Measurements from ENCODE around the gene CDK14.

The CDK14 gene

DNA sequence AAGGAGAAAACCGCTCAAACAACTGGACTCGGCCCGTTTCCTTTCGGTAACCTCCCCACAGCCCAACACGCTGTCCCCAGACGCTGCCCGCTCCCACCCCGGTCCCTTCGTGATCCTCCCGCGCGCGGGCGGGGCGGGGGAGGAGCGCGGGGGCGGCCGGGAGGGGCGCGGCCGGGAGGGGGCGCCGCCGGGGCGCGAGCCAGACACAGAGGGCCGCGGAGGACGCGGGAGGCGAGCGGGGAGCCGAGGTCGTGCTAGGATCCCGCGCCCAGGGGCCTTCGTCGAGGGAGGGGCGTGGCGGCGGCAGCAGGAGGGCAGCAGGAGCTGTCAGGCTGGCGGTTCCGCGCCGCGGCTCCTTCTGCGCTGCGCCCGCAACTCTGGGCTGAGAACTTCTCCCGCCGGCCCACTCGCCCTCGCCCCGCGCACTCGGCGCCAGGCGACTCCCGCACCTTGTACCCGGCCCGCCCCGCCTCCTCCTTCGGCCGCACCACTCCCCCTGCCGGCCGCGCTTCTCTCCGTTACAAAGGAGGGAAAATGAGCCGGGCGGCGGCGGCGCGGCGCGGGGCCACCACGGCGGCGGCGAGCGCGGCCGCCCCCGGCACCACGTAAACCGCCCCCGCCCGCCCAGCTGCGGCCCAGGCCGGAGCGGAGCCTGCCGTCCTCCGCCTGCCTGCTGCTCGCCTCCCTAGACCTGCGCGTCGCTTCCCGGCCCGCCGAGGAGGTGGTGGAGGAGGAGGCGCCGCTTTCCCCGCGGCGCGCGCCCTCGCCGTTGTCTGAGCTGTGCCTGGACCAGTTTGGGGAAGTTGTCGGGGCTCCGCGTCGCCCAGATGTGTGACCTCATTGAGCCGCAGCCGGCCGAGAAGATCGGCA is at the start of gene CDK14:
Gene CDK14, plus strand, starts transcription at position 521 of the 870 bp plus-strand sequence. Its CDS starts 307 bp downstream, at position 828.
- Mint-ChIP-seq H3K27me3 (peaks cover 48% of the 10 kb centered on the region), H3K4me1 (peaks cover 11% of the 10 kb centered on the region), H3K36me3 (ENCODE audit: insufficient read depth) (no peaks in the 10 kb centered on the region), H3K27ac (ENCODE audit: low read depth) (no peak within 1 kb of the TSS), H3K9me3 (no peaks in the 10 kb centered on the region), H3K4me3 (peak within 1 kb of the TSS; percentile 67)
- ATAC-seq (replicated peaks; ENCODE audit: extremely low read depth, poor library complexity, severe bottlenecking) (peak; percentile 64), DNase-seq (ENCODE audit: low spot score in 2 of 2) (no peak)

DNA sequence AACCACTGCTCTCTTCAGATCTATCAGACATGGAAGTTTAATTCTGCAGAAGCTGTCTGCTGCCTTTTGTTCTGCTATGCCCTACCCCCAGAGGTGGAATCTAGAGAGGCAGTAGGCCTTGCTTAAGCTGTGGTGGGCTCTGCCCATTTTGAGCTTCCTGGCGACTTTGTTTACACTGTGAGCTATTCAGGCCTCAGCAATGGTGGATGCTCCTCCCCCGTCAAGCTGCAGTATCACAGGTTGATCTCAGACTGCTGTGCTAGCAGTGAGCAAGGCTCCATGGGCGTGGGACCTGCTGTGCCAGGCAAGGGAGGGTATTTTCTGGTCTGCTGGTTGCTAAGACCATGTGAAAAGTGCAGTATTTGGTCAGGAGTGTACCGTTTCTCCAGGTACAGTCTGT is 45.1 kb upstream of the CDK14 start:
- ATAC-seq (replicated peaks; ENCODE audit: extremely low read depth, poor library complexity, severe bottlenecking) (no peak), DNase-seq (ENCODE audit: low spot score in 2 of 2) (no peak)
- H3K4me1 Mint-ChIP-seq: no peaks in the 10 kb centered on the region
- no peaks in the 10 kb centered on the region for H3K36me3 Mint-ChIP-seq (ENCODE audit: insufficient read depth)
- no peak overlapping the region for H3K4me3 Mint-ChIP-seq
- peaks cover 12% of the 10 kb centered on the region for H3K9me3 Mint-ChIP-seq
- no peaks in the 10 kb centered on the region for H3K27me3 Mint-ChIP-seq
- no peak overlapping the region for H3K27ac Mint-ChIP-seq (ENCODE audit: low read depth)

DNA sequence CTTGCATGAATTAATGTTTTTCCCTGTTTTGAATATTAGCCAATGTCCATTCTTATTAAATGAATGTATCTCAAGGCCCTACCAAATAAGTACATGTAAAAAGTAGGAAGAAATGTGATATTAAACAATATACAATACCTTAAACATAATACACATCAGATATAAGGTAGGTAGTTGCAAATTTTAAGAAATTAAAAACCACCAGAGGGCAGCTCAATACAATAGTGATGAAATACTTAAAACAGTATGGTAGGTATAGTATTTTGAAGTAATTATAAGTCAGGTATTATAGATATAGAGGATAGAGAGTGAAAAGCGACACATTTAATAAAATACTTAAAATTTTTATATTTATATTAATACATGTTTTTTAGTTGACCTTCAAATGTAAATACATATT is 43.6 kb upstream of the CDK14 start:
- Mint-ChIP-seq H3K9me3 (peaks cover 12% of the 10 kb centered on the region), H3K27me3 (no peaks in the 10 kb centered on the region), H3K4me3 (no peak overlapping the region), H3K36me3 (ENCODE audit: insufficient read depth) (no peaks in the 10 kb centered on the region), H3K27ac (ENCODE audit: low read depth) (no peak overlapping the region), H3K4me1 (no peaks in the 10 kb centered on the region)
- ATAC-seq (replicated peaks; ENCODE audit: extremely low read depth, poor library complexity, severe bottlenecking) (no peak), DNase-seq (ENCODE audit: low spot score in 2 of 2) (no peak)

DNA sequence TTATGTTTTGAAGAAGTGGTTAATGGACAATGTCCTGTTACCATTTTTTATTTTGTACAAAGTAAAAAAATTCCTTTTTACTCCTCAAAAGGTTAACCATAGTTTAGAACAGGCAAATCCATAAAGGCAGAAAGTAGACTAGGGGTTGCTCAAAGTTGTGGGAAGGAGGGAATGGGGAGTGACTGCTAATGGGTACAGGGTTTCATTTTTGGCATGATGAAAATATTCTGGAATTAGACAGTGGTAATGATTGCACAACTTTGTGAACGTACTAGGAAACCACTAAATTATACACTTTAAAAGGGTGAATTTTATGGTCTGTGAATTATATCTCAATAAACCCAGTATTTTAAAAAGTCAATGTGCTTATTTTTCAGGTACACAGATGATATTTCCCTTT is 35.4 kb upstream of the CDK14 start:
- ATAC-seq (replicated peaks; ENCODE audit: extremely low read depth, poor library complexity, severe bottlenecking) (no peak), DNase-seq (ENCODE audit: low spot score in 2 of 2) (no peak)

DNA sequence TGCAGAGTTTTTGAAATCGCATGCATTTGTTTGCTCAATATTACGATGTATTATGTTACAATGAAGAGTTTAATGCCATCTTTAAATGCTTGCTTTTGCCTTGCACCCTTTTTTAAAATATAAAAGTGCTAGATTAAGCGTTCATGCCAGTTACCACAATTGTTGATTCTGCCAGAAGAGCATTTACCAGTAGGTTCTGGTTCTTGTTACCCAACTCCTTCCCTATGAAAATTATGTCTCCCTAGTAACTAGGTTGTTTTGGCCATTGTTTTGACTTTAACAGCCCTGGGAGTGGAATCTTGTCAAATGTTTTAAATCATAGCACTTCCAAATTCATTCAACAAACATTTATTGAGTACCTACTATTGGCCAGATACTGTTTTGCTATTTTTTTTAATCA is 32.8 kb upstream of the CDK14 start:
- DNase-seq (ENCODE audit: low spot score in 2 of 2) (no peak), ATAC-seq (replicated peaks; ENCODE audit: extremely low read depth, poor library complexity, severe bottlenecking) (no peak)
- Mint-ChIP-seq H3K36me3 (ENCODE audit: insufficient read depth) (peaks cover 1% of the 10 kb centered on the region), H3K27ac (ENCODE audit: low read depth) (no peak overlapping the region), H3K4me1 (no peaks in the 10 kb centered on the region), H3K27me3 (no peaks in the 10 kb centered on the region), H3K4me3 (no peak overlapping the region), H3K9me3 (no peaks in the 10 kb centered on the region)

More for the DNA sequence above, 35.4 kb upstream of the CDK14 start:
- Mint-ChIP-seq H3K4me3 (no peak overlapping the region), H3K9me3 (no peaks in the 10 kb centered on the region), H3K27ac (ENCODE audit: low read depth) (no peak overlapping the region), H3K27me3 (no peaks in the 10 kb centered on the region), H3K36me3 (ENCODE audit: insufficient read depth) (peaks cover 1% of the 10 kb centered on the region), H3K4me1 (no peaks in the 10 kb centered on the region)

DNA sequence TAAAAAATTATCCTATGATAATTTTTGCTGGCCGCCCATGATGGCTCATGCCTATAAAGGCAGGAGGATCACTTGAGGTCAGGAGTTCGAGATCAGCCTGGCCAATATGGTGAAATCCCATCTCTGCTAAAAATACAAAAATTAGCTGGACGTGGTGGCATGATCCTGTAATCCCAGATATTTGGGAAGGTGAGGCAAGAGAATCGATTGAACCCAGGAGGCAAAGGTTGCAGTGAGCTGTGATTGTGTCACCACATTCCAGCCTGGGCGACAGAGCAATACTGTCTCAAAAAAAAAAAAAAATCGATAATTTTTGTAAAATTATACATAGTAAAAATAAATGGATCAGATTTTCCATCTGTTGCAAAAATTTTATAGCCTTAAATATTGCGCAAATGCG is 31.7 kb upstream of the CDK14 start:
- H3K27ac Mint-ChIP-seq (ENCODE audit: low read depth): no peak overlapping the region
- H3K4me1 Mint-ChIP-seq: no peaks in the 10 kb centered on the region
- peaks cover 1% of the 10 kb centered on the region for H3K36me3 Mint-ChIP-seq (ENCODE audit: insufficient read depth)
- H3K9me3 Mint-ChIP-seq: no peaks in the 10 kb centered on the region
- H3K4me3 Mint-ChIP-seq: no peak overlapping the region
- H3K27me3 Mint-ChIP-seq: no peaks in the 10 kb centered on the region
- ATAC-seq (replicated peaks; ENCODE audit: extremely low read depth, poor library complexity, severe bottlenecking) (no peak), DNase-seq (ENCODE audit: low spot score in 2 of 2) (no peak)

DNA sequence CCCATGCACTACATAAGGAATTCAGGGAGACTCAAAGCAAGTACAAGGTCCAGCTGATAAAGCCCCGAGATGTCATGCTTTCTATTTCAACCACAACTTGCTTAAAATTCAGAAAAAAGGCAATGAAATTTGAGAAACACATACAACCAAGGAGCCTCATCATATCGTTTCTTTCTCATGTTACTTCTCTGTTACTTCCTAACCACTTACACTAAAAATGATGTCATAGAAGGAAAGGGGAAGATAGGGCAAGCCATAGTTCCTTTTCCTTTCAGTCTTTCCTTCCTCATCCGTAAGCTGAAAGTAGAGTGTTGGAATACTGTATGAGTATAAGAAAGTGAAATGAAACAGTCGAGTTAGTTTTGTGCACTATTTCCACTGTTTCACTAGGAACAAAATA is 27.9 kb upstream of the CDK14 start:
- Mint-ChIP-seq H3K36me3 (ENCODE audit: insufficient read depth) (no peaks in the 10 kb centered on the region), H3K27ac (ENCODE audit: low read depth) (no peak overlapping the region), H3K9me3 (no peaks in the 10 kb centered on the region), H3K4me3 (no peak overlapping the region), H3K4me1 (no peaks in the 10 kb centered on the region), H3K27me3 (no peaks in the 10 kb centered on the region)
- DNase-seq (ENCODE audit: low spot score in 2 of 2): no peak
- no peak for ATAC-seq (replicated peaks; ENCODE audit: extremely low read depth, poor library complexity, severe bottlenecking)

DNA sequence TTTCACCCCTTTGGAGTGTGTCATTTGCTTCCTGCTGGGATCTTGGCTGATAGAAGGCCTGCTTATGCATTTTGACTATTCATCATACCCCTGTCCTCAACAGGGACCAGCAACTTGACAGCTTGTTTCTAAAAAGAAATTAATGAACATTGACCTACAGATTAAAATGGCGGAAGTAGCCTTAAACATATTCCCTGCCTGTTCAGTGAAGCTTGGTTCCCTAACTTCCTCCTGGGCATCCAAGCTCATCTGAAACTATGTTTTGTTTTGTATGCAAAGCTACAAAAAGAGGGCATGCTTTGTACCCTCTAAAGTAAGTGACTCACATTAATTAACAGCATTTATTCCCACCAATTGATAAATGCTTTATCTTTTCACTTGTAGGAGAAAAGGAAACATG is 26.8 kb upstream of the CDK14 start:
- no peak overlapping the region for H3K4me3 Mint-ChIP-seq
- H3K27ac Mint-ChIP-seq (ENCODE audit: low read depth): no peak overlapping the region
- no peaks in the 10 kb centered on the region for H3K36me3 Mint-ChIP-seq (ENCODE audit: insufficient read depth)
- H3K9me3 Mint-ChIP-seq: no peaks in the 10 kb centered on the region
- no peaks in the 10 kb centered on the region for H3K27me3 Mint-ChIP-seq
- no peaks in the 10 kb centered on the region for H3K4me1 Mint-ChIP-seq
- DNase-seq (ENCODE audit: low spot score in 2 of 2) (no peak), ATAC-seq (replicated peaks; ENCODE audit: extremely low read depth, poor library complexity, severe bottlenecking) (no peak)

DNA sequence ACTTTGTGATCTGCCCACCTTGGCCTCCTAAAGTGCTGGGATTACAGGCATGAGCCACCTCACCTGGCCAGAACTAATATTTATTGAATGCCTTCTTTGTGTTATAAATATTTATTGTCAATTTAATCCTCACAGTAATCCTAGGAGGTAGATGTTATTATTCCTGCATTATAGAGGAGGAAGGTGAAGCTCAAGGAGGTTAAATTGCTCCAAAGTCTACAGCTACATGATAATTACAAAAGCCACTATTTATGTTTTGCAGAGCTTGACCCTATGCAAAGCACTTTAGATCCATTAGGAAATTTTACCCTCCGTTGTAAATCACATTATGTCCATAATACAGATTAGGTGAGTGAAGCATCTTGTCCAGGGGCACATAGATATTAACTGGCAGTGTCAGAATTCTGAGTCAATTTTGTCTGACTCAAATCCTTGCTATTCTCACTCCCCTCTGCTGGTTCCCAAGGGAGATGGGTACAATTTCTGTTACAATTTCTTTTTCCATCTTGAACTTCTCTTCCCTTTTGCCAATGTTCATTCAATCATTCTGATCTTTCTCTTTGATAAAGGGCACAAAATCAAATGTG is 25.7 kb upstream of the CDK14 start:
- no peaks in the 10 kb centered on the region for H3K4me1 Mint-ChIP-seq
- H3K9me3 Mint-ChIP-seq: no peaks in the 10 kb centered on the region
- no peak for DNase-seq (ENCODE audit: low spot score in 2 of 2)
- H3K27ac Mint-ChIP-seq (ENCODE audit: low read depth): no peak overlapping the region
- H3K27me3 Mint-ChIP-seq: no peaks in the 10 kb centered on the region
- no peak overlapping the region for H3K4me3 Mint-ChIP-seq
- H3K36me3 Mint-ChIP-seq (ENCODE audit: insufficient read depth): no peaks in the 10 kb centered on the region
- no peak for ATAC-seq (replicated peaks; ENCODE audit: extremely low read depth, poor library complexity, severe bottlenecking)

DNA sequence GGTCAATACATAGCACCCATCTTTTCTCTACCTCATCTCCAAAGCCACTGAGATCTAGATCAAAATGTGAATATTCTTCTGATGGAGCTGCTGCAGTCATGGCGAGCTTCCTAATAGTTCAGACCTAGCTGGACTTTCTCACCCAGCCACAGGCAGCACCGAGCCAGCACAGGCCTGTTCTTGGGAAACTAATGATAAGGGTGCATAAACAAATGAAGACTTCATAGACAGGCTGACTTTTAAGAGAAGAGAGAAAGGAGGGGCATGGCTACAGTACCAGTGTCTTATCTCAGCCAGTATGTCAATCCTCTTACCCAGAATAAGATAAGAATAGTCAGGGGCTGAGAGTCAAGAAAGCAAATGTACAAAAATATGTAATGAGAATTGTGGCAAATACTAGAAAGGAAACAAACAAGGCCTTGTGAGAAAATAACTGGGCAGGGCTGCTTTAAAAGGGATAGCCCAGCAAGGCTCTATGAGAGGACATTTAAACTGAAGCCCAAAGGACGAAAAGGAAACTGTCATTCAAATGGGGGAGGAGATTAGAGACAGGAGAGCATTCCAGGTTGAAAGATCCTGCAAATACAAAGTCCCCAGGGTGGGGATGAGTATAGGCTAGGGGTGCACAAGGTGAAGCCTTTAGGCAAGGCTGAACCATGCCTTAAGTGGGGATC is 21.8 kb upstream of the CDK14 start:
- H3K4me1 Mint-ChIP-seq: no peaks in the 10 kb centered on the region
- DNase-seq (ENCODE audit: low spot score in 2 of 2): no peak
- H3K27me3 Mint-ChIP-seq: no peaks in the 10 kb centered on the region
- no peaks in the 10 kb centered on the region for H3K36me3 Mint-ChIP-seq (ENCODE audit: insufficient read depth)
- ATAC-seq (replicated peaks; ENCODE audit: extremely low read depth, poor library complexity, severe bottlenecking): no peak
- no peak overlapping the region for H3K4me3 Mint-ChIP-seq
- no peaks in the 10 kb centered on the region for H3K9me3 Mint-ChIP-seq
- no peak overlapping the region for H3K27ac Mint-ChIP-seq (ENCODE audit: low read depth)

DNA sequence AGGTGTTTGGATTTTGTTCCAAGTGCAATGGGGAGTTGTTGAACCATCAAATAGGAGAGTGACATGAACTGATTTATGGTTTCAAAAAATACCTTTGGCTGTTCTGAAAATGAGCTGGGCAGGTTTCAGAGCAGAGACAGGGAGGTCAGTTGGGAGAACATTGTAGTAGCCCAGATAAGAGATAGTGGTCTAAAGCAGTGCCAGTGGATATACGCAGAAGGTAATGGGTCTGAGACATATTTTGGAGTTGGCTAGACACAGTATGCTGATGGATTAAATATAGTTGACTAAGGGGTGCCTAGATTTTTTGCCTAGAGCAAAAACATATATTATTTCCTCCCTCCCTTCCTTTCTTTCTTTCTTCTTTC is 21.3 kb upstream of the CDK14 start:
- Mint-ChIP-seq H3K4me1 (no peaks in the 10 kb centered on the region), H3K9me3 (no peaks in the 10 kb centered on the region), H3K4me3 (no peak overlapping the region), H3K27ac (ENCODE audit: low read depth) (no peak overlapping the region), H3K27me3 (no peaks in the 10 kb centered on the region), H3K36me3 (ENCODE audit: insufficient read depth) (no peaks in the 10 kb centered on the region)
- ATAC-seq (replicated peaks; ENCODE audit: extremely low read depth, poor library complexity, severe bottlenecking): no peak
- no peak for DNase-seq (ENCODE audit: low spot score in 2 of 2)

DNA sequence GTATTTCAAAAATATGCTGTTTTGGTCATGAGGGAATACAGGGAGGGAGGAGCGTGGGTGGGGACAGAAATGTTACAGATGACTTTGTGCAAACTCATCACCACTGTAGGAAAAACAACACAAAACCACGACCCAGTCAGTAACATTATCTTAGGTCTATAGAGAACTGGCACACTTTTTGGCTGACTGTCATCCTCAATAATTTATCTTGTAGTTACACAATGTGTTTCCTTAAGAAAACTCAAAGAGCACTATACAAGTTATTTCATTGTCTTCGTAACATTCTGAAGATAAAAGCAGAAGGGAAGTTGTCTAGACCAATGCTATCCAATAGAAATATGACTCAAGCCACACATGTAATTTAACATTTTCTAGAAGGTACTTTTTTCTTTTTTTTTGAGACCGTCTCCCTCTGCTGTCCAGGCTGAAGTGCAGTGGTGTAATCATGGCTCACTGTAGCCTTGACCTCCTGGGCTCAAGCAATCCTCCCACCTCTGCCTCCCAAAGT is 16.9 kb upstream of the CDK14 start:
- Mint-ChIP-seq H3K9me3 (no peaks in the 10 kb centered on the region), H3K4me3 (no peak overlapping the region), H3K4me1 (no peaks in the 10 kb centered on the region), H3K27me3 (no peaks in the 10 kb centered on the region), H3K36me3 (ENCODE audit: insufficient read depth) (no peaks in the 10 kb centered on the region), H3K27ac (ENCODE audit: low read depth) (no peak overlapping the region)
- no peak for ATAC-seq (replicated peaks; ENCODE audit: extremely low read depth, poor library complexity, severe bottlenecking)
- DNase-seq (ENCODE audit: low spot score in 2 of 2): no peak

DNA sequence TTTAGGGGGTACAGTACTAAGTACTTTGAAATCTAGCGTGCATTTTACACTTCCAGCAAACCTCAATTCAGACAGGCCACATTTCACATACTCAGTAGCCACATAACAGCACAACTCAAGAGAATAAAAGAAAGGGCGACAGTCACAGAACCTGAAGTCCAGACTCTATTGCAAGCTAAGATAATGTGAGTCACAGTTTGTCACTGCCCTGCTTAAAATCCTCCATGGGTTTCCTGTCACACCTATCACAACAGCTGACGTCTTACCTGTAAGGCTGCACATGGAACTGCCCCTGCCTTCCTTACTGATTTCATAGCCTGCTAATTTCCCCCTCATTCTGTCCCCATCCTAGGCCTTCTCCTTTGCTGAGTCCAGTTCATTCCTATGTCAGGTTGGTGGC is 16.1 kb upstream of the CDK14 start:
- H3K27ac Mint-ChIP-seq (ENCODE audit: low read depth): no peak overlapping the region
- no peaks in the 10 kb centered on the region for H3K36me3 Mint-ChIP-seq (ENCODE audit: insufficient read depth)
- DNase-seq (ENCODE audit: low spot score in 2 of 2) (no peak), ATAC-seq (replicated peaks; ENCODE audit: extremely low read depth, poor library complexity, severe bottlenecking) (no peak)
- no peaks in the 10 kb centered on the region for H3K9me3 Mint-ChIP-seq
- no peaks in the 10 kb centered on the region for H3K4me1 Mint-ChIP-seq
- no peaks in the 10 kb centered on the region for H3K27me3 Mint-ChIP-seq
- H3K4me3 Mint-ChIP-seq: no peak overlapping the region

All from central memory CD8-positive, alpha-beta T cell (primary cell).